AG04449 (cell line): ENCODE data around the gene PXDC1.
A peak's percentile ranks its signal among the peaks of the same experiment; 100 is the strongest.

ENCODE experiments used
- CTCF ChIA-PET: fragments of 350-600 bp; formaldehyde crosslinking; extraction: SDS; loops from one replicate; lab custom pipeline; 2021; ENCODE audit warnings: antibody characterized with exemption; lab: Yijun Ruan, JAX
- POLR2A ChIA-PET: fragments of 400-600, 350-600 bp; formaldehyde crosslinking; extraction: SDS; loops from one replicate; lab custom pipeline; 2020; ENCODE audit warnings: antibody characterized with exemption, inconsistent platforms; lab: Yijun Ruan, JAX
- DNase-seq: peaks from one replicate; pipeline ENCODE4 v3.0.0-alpha.2; 2010; ENCODE audit warnings: low read depth, low spot score
- H3K4me3 ChIP-seq: 2 replicates; pipeline ENCODE4 v1.5.1; 2011; ENCODE audit warnings: low read depth, mild to moderate bottlenecking, control low read depth, low read length
- CTCF ChIP-seq: IDR thresholded peaks from one replicate; pipeline ENCODE4 v1.5.1; 2011; ENCODE audit warnings: mild to moderate bottlenecking, moderate library complexity, low read length, control low read depth, inconsistent platforms; ENCODE audit not compliant: insufficient read depth; ENCODE audit errors: missing control alignments

PXDC1 gene

DNA sequence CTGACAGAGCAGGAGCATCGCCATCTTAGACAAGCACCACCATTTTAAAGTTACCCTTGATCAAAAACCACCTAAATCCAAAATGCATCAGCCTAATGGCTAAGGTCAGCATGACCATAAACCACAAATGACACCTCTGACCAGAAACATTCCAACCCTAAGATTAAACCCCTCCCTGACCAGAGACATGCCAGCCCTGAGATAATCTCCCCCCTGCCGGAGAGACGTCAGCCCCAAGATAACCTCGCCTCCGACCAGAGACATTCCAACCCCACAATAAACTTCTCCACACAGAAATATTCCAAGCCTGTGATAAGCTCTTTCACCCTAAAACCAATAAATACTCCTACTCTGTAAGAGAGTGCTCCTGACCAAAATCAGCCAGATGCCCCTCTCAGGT, 53.5 kb downstream of the PXDC1 start:
- CTCF ChIA-PET = interaction anchor here (0.9 to 1.1 kb wide), 3 partner anchors 178 to 417 kb away, joined by 3 to 5 read pairs (median 3); no protein-coding TSS in a partner anchor
- TF ChIP-seq CTCF = no peak

GRCh38 chr6:3697609-3698008, 53.9 kb downstream of the PXDC1 start:
- ChIA-PET POLR2A (no interaction called here), CTCF (no interaction called here)

More for the DNA sequence above, 53.5 kb downstream of the PXDC1 start:
- no peak overlapping the region for H3K4me3 ChIP-seq
- POLR2A ChIA-PET = no interaction called here
- no peak for DNase-seq

DNA sequence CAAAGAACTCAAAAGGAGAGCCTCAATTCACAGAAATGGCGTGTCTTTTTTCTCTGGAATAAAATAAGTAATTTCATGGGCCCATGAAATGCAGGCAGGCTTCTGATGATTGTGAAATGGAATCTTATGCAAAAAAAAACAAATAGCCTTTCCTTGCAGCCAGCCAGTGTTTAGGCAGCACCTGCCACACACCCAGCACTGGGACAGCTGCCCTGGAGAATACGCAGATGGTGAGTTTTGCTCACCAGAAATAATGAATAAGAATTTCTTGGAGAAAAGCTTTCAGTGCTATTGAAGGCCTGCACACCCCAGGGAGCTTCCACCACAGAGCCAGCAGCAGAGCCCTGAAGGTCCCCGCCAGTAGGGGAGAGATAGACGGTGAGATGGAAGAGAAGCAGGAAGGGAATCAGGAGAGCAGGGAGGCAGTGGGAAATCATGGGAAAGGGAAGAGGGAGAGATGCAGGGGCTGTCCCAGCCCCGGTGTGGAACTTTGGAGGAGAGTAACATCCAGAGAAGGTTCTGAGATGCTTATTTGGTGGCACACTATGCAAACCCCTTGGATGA, 54.9 kb downstream of the PXDC1 start:
- POLR2A ChIA-PET = interaction anchor here (0.6 kb wide), 1 partner anchor 145 kb away, joined by 3 read pairs; no protein-coding TSS in a partner anchor
- no peak for DNase-seq
- H3K4me3 ChIP-seq = no peak overlapping the region
- no peak for TF ChIP-seq CTCF
- CTCF ChIA-PET = interaction anchor here (0.9 kb wide), 1 partner anchor 36 kb away, joined by 3 read pairs; no protein-coding TSS in a partner anchor

More at GRCh38 chr6:3697609-3698008, 53.9 kb downstream of the PXDC1 start:
- peak; percentile 88 for DNase-seq
- TF ChIP-seq CTCF = no peak
- H3K4me3 ChIP-seq = no peak overlapping the region

DNA sequence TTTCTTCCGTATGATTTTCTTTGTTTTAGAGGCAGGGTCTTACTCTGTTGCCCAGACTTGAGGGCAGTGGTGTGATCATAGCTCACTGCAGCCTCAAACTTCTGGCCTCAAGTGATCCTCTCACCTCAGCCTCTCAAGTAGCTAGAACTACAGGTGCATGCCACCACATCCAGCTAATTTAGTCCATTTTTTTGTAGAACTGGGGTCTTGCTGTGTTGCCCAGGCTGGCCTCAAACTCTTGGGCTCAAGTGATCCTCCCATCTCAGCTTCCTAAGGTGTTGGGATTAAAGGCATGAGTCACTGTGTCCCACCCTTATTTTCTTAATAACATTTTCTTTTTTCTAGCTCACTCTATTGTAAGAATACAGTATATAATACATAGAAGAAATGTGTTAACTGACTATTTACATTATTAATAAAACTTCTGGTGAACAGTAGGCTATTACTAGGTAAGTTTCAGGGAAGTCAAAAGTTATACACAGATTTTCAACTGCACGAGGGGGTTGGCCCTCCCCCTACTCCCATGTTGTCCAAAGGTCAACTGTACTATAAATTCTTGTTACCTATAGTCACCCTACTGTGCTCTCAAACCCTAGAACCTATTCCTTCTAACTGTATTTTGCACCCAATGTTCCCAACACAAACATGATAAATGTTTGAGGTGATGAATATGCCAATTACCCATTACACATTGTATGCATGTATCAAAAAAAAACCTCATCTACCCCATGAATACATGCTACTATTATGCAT, 56.3 kb downstream of the PXDC1 start:
- no peak for TF ChIP-seq CTCF
- no peak for DNase-seq
- CTCF ChIA-PET = interaction anchor here (0.6 to 0.9 kb wide), 2 partner anchors 37 to 83 kb away, joined by 3 to 4 read pairs; no protein-coding TSS in a partner anchor
- POLR2A ChIA-PET = no interaction called here
- no peak overlapping the region for H3K4me3 ChIP-seq

GRCh38 chr6:3693831-3694230, 57.7 kb downstream of the PXDC1 start:
- CTCF ChIA-PET = no interaction called here
- POLR2A ChIA-PET = no interaction called here
- no peak for TF ChIP-seq CTCF
- H3K4me3 ChIP-seq = no peak overlapping the region
- DNase-seq = no peak

DNA sequence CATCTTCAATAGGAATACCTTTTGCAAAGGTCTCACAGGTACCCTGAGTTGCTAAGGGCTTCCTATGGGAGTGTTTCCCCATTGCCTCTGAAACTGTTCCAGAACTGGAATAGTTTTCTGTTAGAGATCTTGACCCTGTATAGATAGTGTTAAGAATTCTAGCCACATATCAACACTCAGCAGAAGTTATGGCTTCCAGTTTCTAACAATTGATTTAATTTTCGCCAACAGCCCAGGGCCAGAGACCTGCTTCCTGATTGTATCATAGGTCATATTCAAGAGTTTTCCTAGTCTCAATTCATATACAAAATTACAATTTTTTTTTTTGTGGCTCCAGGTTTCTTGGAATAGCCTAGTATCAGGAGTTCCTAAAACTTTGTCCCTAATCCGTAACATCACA, 61.0 kb downstream of the PXDC1 start:
- DNase-seq = no peak
- no peak for TF ChIP-seq CTCF
- ChIA-PET CTCF (no interaction called here), POLR2A (no interaction called here)
- H3K4me3 ChIP-seq = no peak overlapping the region
